GM23248 (cell line): ENCODE data around the gene CDK14. TPM values are rescaled to one million over a fixed set of nuclear protein-coding genes. Genes with fewer than 3 reads are reported as not detected.

Source experiments
- DNase-seq: peaks from one replicate; pipeline ENCODE4 v3.0.0-alpha.2; 2015
- H2AFZ ChIP-seq: fragments of 200-600 bp; sonication (generic); 2 replicates; pipeline ENCODE4 v1.6.1; 2016; ENCODE audit warnings: antibody characterized with exemption
- H3F3A ChIP-seq: fragments of 200-600 bp; sonication (generic); 2 replicates; pipeline ENCODE4 v1.6.1; 2016; ENCODE audit warnings: mild to moderate bottlenecking, antibody characterized with exemption, mixed run types; ENCODE audit not compliant: insufficient read depth
- H3K27ac ChIP-seq: fragments of 200-600 bp; sonication (generic); 2 replicates; pipeline ENCODE4 v1.5.1; 2016; ENCODE audit warnings: mild to moderate bottlenecking
- H3K27me3 ChIP-seq: fragments of 200-600 bp; sonication (generic); replicated peaks from 2 replicates; pipeline ENCODE4 v1.6.1; 2016; ENCODE audit warnings: mild to moderate bottlenecking; ENCODE audit not compliant: insufficient read depth
- H3K36me3 ChIP-seq: fragments of 200-600 bp; sonication (generic); 2 replicates; pipeline ENCODE4 v1.6.1; 2016; ENCODE audit warnings: low read depth, mild to moderate bottlenecking
- H3K4me1 ChIP-seq: fragments of 200-600 bp; sonication (generic); 2 replicates; pipeline ENCODE4 v1.6.1; 2016; ENCODE audit warnings: mild to moderate bottlenecking; ENCODE audit not compliant: insufficient read depth
- H3K4me2 ChIP-seq: fragments of 200-600 bp; sonication (generic); one replicate; pipeline ENCODE4 v1.6.1; 2016; ENCODE audit warnings: mild to moderate bottlenecking; ENCODE audit not compliant: unreplicated experiment
- H3K4me3 ChIP-seq: fragments of 200-600 bp; sonication (generic); 2 replicates; pipeline ENCODE4 v1.5.1; 2016; ENCODE audit warnings: mild to moderate bottlenecking
- H3K79me2 ChIP-seq: fragments of 200-600 bp; sonication (generic); 2 replicates; pipeline ENCODE4 v1.6.1; 2016; ENCODE audit warnings: mild to moderate bottlenecking; ENCODE audit not compliant: insufficient read depth
- H3K9ac ChIP-seq: fragments of 200-600 bp; sonication (generic); 2 replicates; pipeline ENCODE4 v1.6.1; 2016; ENCODE audit warnings: mild to moderate bottlenecking
- H3K9me2 ChIP-seq: fragments of 200-600 bp; sonication (generic); 2 replicates; pipeline ENCODE4 v1.6.1; 2016; ENCODE audit warnings: mixed run types, mild to moderate bottlenecking, moderate library complexity; ENCODE audit not compliant: insufficient read depth
- H3K9me3 ChIP-seq: fragments of 200-600 bp; sonication (generic); one replicate; pipeline ENCODE4 v1.6.1; 2017; ENCODE audit warnings: low read depth
- H4K20me1 ChIP-seq: fragments of 200-600 bp; sonication (generic); 2 replicates; pipeline ENCODE4 v1.6.0; 2016; ENCODE audit not compliant: insufficient read depth
- EZH2 ChIP-seq: fragments of 200-600 bp; sonication (generic); IDR thresholded peaks from 2 replicates; pipeline ENCODE4 v1.6.1; 2018; ENCODE audit warnings: antibody characterized with exemption, mild to moderate bottlenecking; ENCODE audit not compliant: insufficient read depth, poor library complexity, severe bottlenecking
- EZH2phosphoT487 ChIP-seq: fragments of 200-600 bp; sonication (generic); IDR thresholded peaks from 2 replicates; pipeline ENCODE4 v1.6.1; 2018; ENCODE audit warnings: antibody characterized with exemption, moderate library complexity, mild to moderate bottlenecking, low read depth; ENCODE audit not compliant: insufficient read depth
- WGBS, 2 experiments: methylation state at CpG; one replicate each; pipeline ENCODE4 v1.1.6; 2015 to 2017; ENCODE audit warnings: low lambda C conversion rate in 2 of 2, low coverage in 1 of 2; ENCODE audit errors: missing lambda C conversion rate in 2 of 2; 5-methylcytosine and 5-hydroxymethylcytosine counted together
- in situ Hi-C: fragments of 300-500 bp; cut with MboI; formaldehyde crosslinking; loops from 2 replicates; pipeline ENCODE4 v1.15.0; 2020
- polyA plus RNA-seq: library from polyadenylated mRNA; unstranded; fragments of >200 nt; fragmentation: Nextera tagmentation; extraction: Ambion mirVana; gene quantifications from 2 replicates; pipeline ENCODE4 v1.2.1, GENCODE V29; 2016
- total RNA-seq: library from RNA; depleted of rRNA; stranded (reverse); fragments of >200 nt; shearing (Covaris generic); gene quantifications from 2 replicates; pipeline ENCODE4 v1.2.3, GENCODE V29; 2014

Gene CDK14
- total and polyA plus RNA-seq, 2 experiments from 2014 or later = 19.9 to 21.2 TPM

DNA sequence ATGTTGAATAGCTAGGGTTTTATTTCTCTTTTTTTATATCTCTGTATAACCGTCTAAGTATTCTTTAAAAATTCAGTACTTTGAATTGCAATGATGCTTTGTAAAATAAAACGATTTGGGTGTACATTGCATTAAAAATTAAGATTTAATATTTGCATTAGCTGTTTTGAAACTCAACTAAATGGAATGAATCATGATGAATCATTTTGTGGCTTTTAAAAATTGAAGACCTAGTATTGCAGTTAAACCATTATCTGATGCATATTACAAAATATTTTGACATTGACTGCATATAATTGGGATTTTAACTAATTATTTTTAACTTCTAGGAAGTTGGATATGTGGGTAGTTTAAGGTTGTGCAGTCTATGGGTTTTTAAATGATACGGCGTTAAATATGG is 314.0 kb downstream of the CDK14 start:
- in situ Hi-C loops = no loop called here
- Histone ChIP-seq H2AFZ (no peak overlapping the region), H4K20me1 (no peaks in the 10 kb centered on the region), H3K9me3 (no peaks in the 10 kb centered on the region), H3K4me3 (no peak overlapping the region), H3F3A (peaks cover 10% of the 10 kb centered on the region; the same call in 1 of the 2 replicates), H3K4me2 (no peak overlapping the region), H3K9ac (no peak overlapping the region), H3K36me3 (no peaks in the 10 kb centered on the region), H3K27me3 (no peaks in the 10 kb centered on the region), H3K9me2 (no peaks in the 10 kb centered on the region), H3K4me1 (peaks cover 20% of the 10 kb centered on the region), H3K27ac (no peak overlapping the region), H3K79me2 (peaks cover 4% of the 10 kb centered on the region; the same call in 1 of the 2 replicates)
- peak; percentile 55 for DNase-seq
- WGBS, 2 experiments = 87% methylated on average over 4 of the region's 4 CpGs
- TF ChIP-seq EZH2 (no peak), EZH2phosphoT487 (no peak)

DNA sequence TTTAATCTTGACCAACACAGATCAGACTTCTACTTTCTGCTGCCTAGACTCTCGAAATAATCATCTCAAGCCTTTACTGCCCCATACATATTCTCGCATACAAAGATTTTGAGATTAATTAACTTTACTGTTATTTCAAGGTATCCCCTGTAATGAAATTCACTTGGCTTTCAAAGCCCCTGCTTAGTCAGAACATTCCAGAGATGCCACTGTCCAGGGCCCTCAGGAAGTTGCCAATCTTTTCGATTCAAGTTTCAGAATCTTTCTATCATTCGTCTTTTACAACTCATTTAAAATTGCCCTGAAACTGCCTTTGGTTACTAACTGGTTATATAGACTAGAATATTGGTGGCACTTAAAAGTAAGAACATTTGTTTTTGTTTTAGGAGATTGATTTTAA is 320.2 kb downstream of the CDK14 start:
- Histone ChIP-seq H3K36me3 (peaks cover 5% of the 10 kb centered on the region), H3K9me3 (no peaks in the 10 kb centered on the region), H4K20me1 (no peaks in the 10 kb centered on the region), H3K79me2 (no peaks in the 10 kb centered on the region; the same call in 1 of the 2 replicates), H2AFZ (no peak overlapping the region), H3K27me3 (no peaks in the 10 kb centered on the region), H3K4me3 (no peak overlapping the region), H3K4me1 (no peaks in the 10 kb centered on the region), H3K9ac (no peak overlapping the region), H3K9me2 (no peaks in the 10 kb centered on the region), H3K4me2 (no peak overlapping the region), H3F3A (no peaks in the 10 kb centered on the region), H3K27ac (no peak overlapping the region)
- 56 to 60% methylated on average over 4 of the region's 4 CpGs for WGBS, 2 experiments
- in situ Hi-C loops = no loop called here
- DNase-seq = no peak
- TF ChIP-seq EZH2 (no peak), EZH2phosphoT487 (no peak)

DNA sequence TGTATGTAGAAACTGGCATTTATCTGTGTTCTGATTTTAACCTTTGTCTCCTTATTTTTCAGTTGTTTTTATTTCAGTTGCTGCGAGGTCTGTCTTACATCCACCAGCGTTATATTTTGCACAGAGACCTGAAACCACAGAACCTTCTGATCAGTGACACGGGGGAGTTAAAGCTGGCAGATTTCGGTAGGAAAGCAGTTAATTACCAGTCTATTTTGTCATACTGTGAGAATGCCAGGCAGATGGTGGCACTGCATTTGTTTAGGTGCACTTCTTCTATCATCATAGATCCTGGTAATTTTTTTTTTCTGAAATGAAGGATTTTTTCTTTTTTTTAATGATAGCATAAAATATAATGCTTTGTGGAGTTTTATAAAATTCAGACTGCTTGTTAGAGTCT is 321.4 kb downstream of the CDK14 start:
- no peaks in the 10 kb centered on the region for H3K4me1 ChIP-seq
- no peaks in the 10 kb centered on the region for H3K9me3 ChIP-seq
- H4K20me1 ChIP-seq = no peaks in the 10 kb centered on the region
- no peaks in the 10 kb centered on the region for H3F3A ChIP-seq
- no peak for TF ChIP-seq EZH2phosphoT487
- TF ChIP-seq EZH2 = no peak
- in situ Hi-C loops = no loop called here
- H3K4me2 ChIP-seq = no peak overlapping the region
- H3K9me2 ChIP-seq = no peaks in the 10 kb centered on the region
- no peak overlapping the region for H3K4me3 ChIP-seq
- H3K9ac ChIP-seq = no peak overlapping the region
- H3K79me2 ChIP-seq = no peaks in the 10 kb centered on the region; the same call in 1 of the 2 replicates
- 97 to 99% methylated on average over 4 of the region's 4 CpGs for WGBS, 2 experiments
- H3K27ac ChIP-seq = no peak overlapping the region
- peaks cover 5% of the 10 kb centered on the region for H3K36me3 ChIP-seq
- DNase-seq = no peak
- no peak overlapping the region for H2AFZ ChIP-seq
- H3K27me3 ChIP-seq = no peaks in the 10 kb centered on the region

DNA sequence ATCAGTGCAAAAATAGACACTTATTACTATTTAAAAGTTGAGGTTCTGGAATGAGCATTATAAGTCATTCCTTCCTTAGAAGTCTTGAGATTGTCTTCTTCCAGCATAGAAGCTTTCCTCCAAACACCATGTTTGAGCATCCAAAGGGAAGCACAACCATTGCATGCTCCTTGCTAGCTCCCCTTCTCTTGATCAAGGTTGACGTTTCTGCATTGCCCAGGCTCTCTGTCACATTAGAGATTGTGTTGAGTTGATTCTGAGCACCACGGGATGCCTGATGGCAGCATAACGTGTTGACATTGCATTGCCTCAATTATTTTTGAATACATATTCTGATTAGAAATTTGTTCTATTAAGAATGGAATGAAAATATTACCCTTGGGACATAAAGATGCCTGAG is 322.2 kb downstream of the CDK14 start:
- no peaks in the 10 kb centered on the region for H4K20me1 ChIP-seq
- H3K27ac ChIP-seq = no peak overlapping the region
- H3K4me1 ChIP-seq = no peaks in the 10 kb centered on the region
- H3K27me3 ChIP-seq = no peaks in the 10 kb centered on the region
- no peak overlapping the region for H2AFZ ChIP-seq
- 79 to 88% methylated on average over 3 of the region's 3 CpGs for WGBS, 2 experiments
- no peaks in the 10 kb centered on the region for H3K9me3 ChIP-seq
- in situ Hi-C loops = no loop called here
- no peak for DNase-seq
- H3K9ac ChIP-seq = no peak overlapping the region
- H3F3A ChIP-seq = no peaks in the 10 kb centered on the region
- H3K36me3 ChIP-seq = peaks cover 5% of the 10 kb centered on the region
- TF ChIP-seq EZH2phosphoT487 = no peak
- TF ChIP-seq EZH2 = no peak
- no peak overlapping the region for H3K4me3 ChIP-seq
- no peaks in the 10 kb centered on the region; the same call in 1 of the 2 replicates for H3K79me2 ChIP-seq
- H3K9me2 ChIP-seq = no peaks in the 10 kb centered on the region
- H3K4me2 ChIP-seq = no peak overlapping the region

DNA sequence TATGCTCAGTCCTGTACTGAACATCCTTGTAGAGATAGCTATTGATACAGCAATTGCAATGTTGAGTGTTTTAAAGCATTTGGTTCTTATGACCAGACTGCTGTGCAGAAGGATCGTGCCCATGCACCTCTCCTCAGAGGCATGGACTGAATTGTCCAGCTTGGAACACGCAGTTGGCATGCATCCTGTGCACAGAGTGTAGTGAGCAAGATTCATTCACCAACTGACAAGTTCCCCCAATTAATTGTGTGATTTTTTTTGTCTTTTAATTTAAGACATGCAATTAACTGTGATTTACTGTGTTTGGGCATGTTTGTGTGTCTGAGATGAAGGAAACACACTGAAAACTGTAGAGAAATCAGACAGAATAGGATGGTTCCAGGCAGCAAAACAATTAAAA is 323.7 kb downstream of the CDK14 start:
- H3K4me1 ChIP-seq = no peaks in the 10 kb centered on the region
- TF ChIP-seq EZH2phosphoT487 = no peak
- H3K79me2 ChIP-seq = no peaks in the 10 kb centered on the region
- H3K9me3 ChIP-seq = no peaks in the 10 kb centered on the region
- no peaks in the 10 kb centered on the region for H3F3A ChIP-seq
- no peak overlapping the region for H3K27ac ChIP-seq
- peaks cover 5% of the 10 kb centered on the region for H3K36me3 ChIP-seq
- no peak overlapping the region for H2AFZ ChIP-seq
- no peak overlapping the region for H3K4me2 ChIP-seq
- no peak overlapping the region for H3K9ac ChIP-seq
- WGBS, 2 experiments = 96% methylated on average over 2 of the region's 2 CpGs
- H3K9me2 ChIP-seq = no peaks in the 10 kb centered on the region
- no peak overlapping the region for H3K4me3 ChIP-seq
- H3K27me3 ChIP-seq = no peaks in the 10 kb centered on the region
- DNase-seq = no peak
- in situ Hi-C loops = no loop called here
- no peaks in the 10 kb centered on the region for H4K20me1 ChIP-seq
